ENCODE data around the gene TMEM130. TPM values are rescaled to one million over a fixed set of nuclear protein-coding genes. Genes with fewer than 3 reads are reported as not detected.

TMEM130 gene
- total and polyA plus RNA-seq, 2 experiments from 2014 or later = 1.5 to 2.0 TPM

GRCh38 chr7:98862716-98863420, 6.9 kb downstream of the TMEM130 start:
- H3K4me1 ChIP-seq (ENCODE audit: insufficient read depth) = no peaks in the 10 kb centered on the region
- no peak overlapping the region for H2AFZ ChIP-seq
- H3F3A ChIP-seq (replicated peaks; ENCODE audit: low read depth) = no peaks in the 10 kb centered on the region
- peaks cover 14% of the 10 kb centered on the region for H3K27me3 Mint-ChIP-seq (ENCODE audit: insufficient read depth, low read depth, poor library complexity)
- no peak overlapping the region for H3K4me3 ChIP-seq
- no peaks in the 10 kb centered on the region for H3K36me3 ChIP-seq (ENCODE audit: insufficient read depth)
- no peaks in the 10 kb centered on the region for H4K20me1 ChIP-seq (replicated peaks; ENCODE audit: insufficient read depth)
- H3K4me1 Mint-ChIP-seq = peaks cover 3% of the 10 kb centered on the region; the same call in 2 of the 3 replicates
- H3K9me3 Mint-ChIP-seq = no peaks in the 10 kb centered on the region
- no peaks in the 10 kb centered on the region for H3K79me2 ChIP-seq (replicated peaks; ENCODE audit: insufficient read depth)
- H3K27me3 ChIP-seq (ENCODE audit: insufficient read depth) = no peaks in the 10 kb centered on the region
- no peaks in the 10 kb centered on the region for H3K9me2 ChIP-seq (ENCODE audit: insufficient read depth)
- no peak overlapping the region for H3K4me2 ChIP-seq
- ATAC-seq (no peak), DNase-seq (ENCODE audit: low spot score) (no peak)
- H3K27ac ChIP-seq (ENCODE audit: low read depth) = no peak overlapping the region
- H3K36me3 Mint-ChIP-seq (ENCODE audit: low read depth) = no peaks in the 10 kb centered on the region; the same call in 2 of the 3 replicates
- no peak overlapping the region for H3K4me3 Mint-ChIP-seq
- no peak for TF ChIP-seq EZH2 (IDR thresholded peaks at IDR 0.05; ENCODE audit: low read depth, unreplicated experiment)
- no peak overlapping the region for H3K27ac Mint-ChIP-seq

GRCh38 chr7:98862203-98862602, 7.6 kb downstream of the TMEM130 start:
- no peaks in the 10 kb centered on the region for H3K4me1 ChIP-seq (ENCODE audit: insufficient read depth)
- H3F3A ChIP-seq (replicated peaks; ENCODE audit: low read depth) = no peaks in the 10 kb centered on the region
- no peak overlapping the region for H3K4me3 ChIP-seq
- no peak for ATAC-seq
- H4K20me1 ChIP-seq (replicated peaks; ENCODE audit: insufficient read depth) = no peaks in the 10 kb centered on the region
- Mint-ChIP-seq H3K9me3 (no peaks in the 10 kb centered on the region), H3K36me3 (ENCODE audit: low read depth) (no peaks in the 10 kb centered on the region; the same call in 2 of the 3 replicates), H3K4me1 (peaks cover under 1% of the 10 kb centered on the region; the same call in 2 of the 3 replicates), H3K4me3 (no peak overlapping the region), H3K27ac (no peak overlapping the region), H3K27me3 (ENCODE audit: insufficient read depth, low read depth, poor library complexity) (peaks cover 14% of the 10 kb centered on the region)
- no peaks in the 10 kb centered on the region for H3K27me3 ChIP-seq (ENCODE audit: insufficient read depth)
- no peak overlapping the region for H2AFZ ChIP-seq
- no peaks in the 10 kb centered on the region for H3K36me3 ChIP-seq (ENCODE audit: insufficient read depth)
- H3K27ac ChIP-seq (ENCODE audit: low read depth) = no peak overlapping the region
- H3K79me2 ChIP-seq (replicated peaks; ENCODE audit: insufficient read depth) = no peaks in the 10 kb centered on the region
- no peak for DNase-seq (ENCODE audit: low spot score)
- no peak overlapping the region for H3K4me2 ChIP-seq
- H3K9me2 ChIP-seq (ENCODE audit: insufficient read depth) = no peaks in the 10 kb centered on the region
- TF ChIP-seq JUNB (IDR thresholded peaks at IDR 0.05; ENCODE audit: unreplicated experiment) (no peak), ZNF114 (CRISPR knock-in tag; IDR thresholded peaks at IDR 0.05) (no peak), CTCF (conservative IDR thresholded peaks at IDR 0.05; ENCODE audit: low read depth in 2 of 2) (no peak), ZNF331 (CRISPR knock-in tag; IDR thresholded peaks at IDR 0.05; ENCODE audit: low read depth) (no peak), ZNF462 (CRISPR knock-in tag; IDR thresholded peaks at IDR 0.05) (no peak), CREB1 (CRISPR knock-in tag; IDR thresholded peaks at IDR 0.05; ENCODE audit: low read depth) (no peak), POLR2AphosphoS5 (IDR thresholded peaks at IDR 0.05; ENCODE audit: low read depth) (no peak), REST (IDR thresholded peaks at IDR 0.05; ENCODE audit: unreplicated experiment) (no peak), NANOG (IDR thresholded peaks at IDR 0.05; ENCODE audit: borderline replicate concordance) (no peak)
